A549 (cell line): Measurements from ENCODE around the gene NBPF12.
"Not testable (repeated sequence)": the region's sequence is repeated elsewhere in the genome, so short reads cannot be mapped to it uniquely, and the experiment has no call there.

Experiments
- CTCF ChIP-seq: fragments of >200 bp; sonication (Bioruptor Twin); formaldehyde crosslinking; IDR thresholded peaks from 3 replicates; pipeline ENCODE4 v1.5.1; 2016
- EP300 ChIP-seq, 2 experiments: fragments of >200 bp; sonication (Bioruptor Twin); formaldehyde crosslinking; IDR thresholded peaks; 2 replicates in 1 of 2; 3 replicates in 1 of 2; pipeline ENCODE4 v1.6.1; 2016 to 2017
- POLR2A ChIP-seq: IDR thresholded peaks from 2 replicates; pipeline ENCODE4 v1.6.1; 2012; ENCODE audit warnings: mild to moderate bottlenecking, low read length
- USF2 ChIP-seq: fragments of 450-650 bp; IDR thresholded peaks from 2 replicates; pipeline ENCODE4 v1.6.1; 2014; ENCODE audit warnings: antibody characterized with exemption
- ZC3H11A ChIP-seq: fragments of 450-650 bp; IDR thresholded peaks from 2 replicates; pipeline ENCODE4 v1.6.1; 2014; ENCODE audit warnings: antibody characterized with exemption, mild to moderate bottlenecking

- not testable (repeated sequence) for TF ChIP-seq ZC3H11A; USF2; EP300 (IDR thresholded peaks at IDR 0.05); CTCF; POLR2A
These were observed 104.8 kb downstream of the NBPF12 start for GRCh38 chr1:147042891-147043290.
